ENCODE results near the gene CUL1. TPM values are rescaled to one million over a fixed set of nuclear protein-coding genes. Genes with fewer than 3 reads are reported as not detected.
A peak's percentile ranks its signal among the peaks of the same experiment; 100 is the strongest.

The CUL1 gene
- total RNA-seq, 8 experiments from 2014 or later: 25.1 to 53.0 (median 36.9) TPM

GRCh38 chr7:148754912-148755311 is 56.2 kb downstream of the CUL1 start:
- H3K4me1 ChIP-seq (replicated peaks in 1 of 2): no peaks in the 10 kb centered on the region

GRCh38 chr7:148761499-148762278 is 63.0 kb downstream of the CUL1 start:
- in situ Hi-C loops (cut with MboI; ENCODE audit: low pct_unique_long_range_greater_than_20kb in 2 of 9, low sequenced_read_pairs in 9 of 9, unreplicated experiment in 9 of 9): no loop called here
- H3K4me1 ChIP-seq (replicated peaks in 1 of 2): no peaks in the 10 kb centered on the region
- H3K4me3 ChIP-seq: no peak overlapping the region
- ATAC-seq (replicated peaks in 6 of 8): no peak
- WGBS, 10 experiments: 83 to 100% (median 95%) methylated on average over 1 to 7 of the region's 12 CpGs; no CpG with 5 or more reads in 1 of the 10 experiments
- no peak overlapping the region for H3K27ac ChIP-seq

More at GRCh38 chr7:148754912-148755311, 56.2 kb downstream of the CUL1 start:
- ATAC-seq (replicated peaks in 6 of 8): no peak
- in situ Hi-C loops (cut with MboI; ENCODE audit: low pct_unique_long_range_greater_than_20kb in 2 of 9, low sequenced_read_pairs in 9 of 9, unreplicated experiment in 9 of 9): no loop called here
- no peak overlapping the region for H3K27ac ChIP-seq
- 63 to 100% (median 100%) methylated on average over 1 to 6 of the region's 6 CpGs; no CpG with 5 or more reads in 2 of the 10 experiments for WGBS, 10 experiments
- H3K4me3 ChIP-seq: no peak overlapping the region

- H3K4me1 ChIP-seq (replicated peaks in 1 of 2): no peaks in the 10 kb centered on the region
- no peak overlapping the region for H3K4me3 ChIP-seq
- no peak for ATAC-seq (replicated peaks in 6 of 8)
- no peak overlapping the region for H3K27ac ChIP-seq
- in situ Hi-C loops (cut with MboI; ENCODE audit: low pct_unique_long_range_greater_than_20kb in 2 of 9, low sequenced_read_pairs in 9 of 9, unreplicated experiment in 9 of 9): no loop called here
Observed at GRCh38 chr7:148763622-148764021, 64.9 kb downstream of the CUL1 start.

- no peak overlapping the region for H3K27ac ChIP-seq
- H3K4me1 ChIP-seq (replicated peaks in 1 of 2): peaks cover 0 to 12% of the 10 kb centered on the region in 2 donors
- ATAC-seq (replicated peaks in 6 of 8): no peak
- H3K4me3 ChIP-seq: no peak overlapping the region
- in situ Hi-C loops (cut with MboI; ENCODE audit: low pct_unique_long_range_greater_than_20kb in 2 of 9, low sequenced_read_pairs in 9 of 9, unreplicated experiment in 9 of 9): no loop called here
- 79 to 93% (median 88%) methylated on average over 2 to 6 of the region's 6 CpGs; no CpG with 5 or more reads in 1 of the 10 experiments for WGBS, 10 experiments
Observed at GRCh38 chr7:148770004-148770403, 71.3 kb downstream of the CUL1 start.

- Histone ChIP-seq H3K4me1 (replicated peaks in 1 of 2) (peaks cover 0 to 12% of the 10 kb centered on the region in 2 donors), H3K4me3 (no peak overlapping the region), H3K27ac (peak overlapping the region in 1 of 2 donors; percentile 62)
- 13 to 100% (median 63%) methylated on average over 1 to 5 of the region's 8 CpGs for WGBS, 10 experiments
- in situ Hi-C loops (cut with MboI; ENCODE audit: low pct_unique_long_range_greater_than_20kb in 2 of 9, low sequenced_read_pairs in 9 of 9, unreplicated experiment in 9 of 9): no loop called here
- ATAC-seq (replicated peaks in 6 of 8): peak in 7 of 8 experiments; percentile 98 to 99 (median 99)
Observed at GRCh38 chr7:148772297-148773089, 73.8 kb downstream of the CUL1 start.

- Histone ChIP-seq H3K27ac (peak overlapping the region in 1 of 2 donors; percentile 21), H3K4me1 (replicated peaks in 1 of 2) (peaks cover 0 to 12% of the 10 kb centered on the region in 2 donors), H3K4me3 (no peak overlapping the region)
- in situ Hi-C loops (cut with MboI; ENCODE audit: low pct_unique_long_range_greater_than_20kb in 2 of 9, low sequenced_read_pairs in 9 of 9, unreplicated experiment in 9 of 9): no loop called here
- 32 to 92% (median 75%) methylated on average over 1 to 9 of the region's 10 CpGs; no CpG with 5 or more reads in 2 of the 10 experiments for WGBS, 10 experiments
- ATAC-seq (replicated peaks in 6 of 8): no peak
Observed at GRCh38 chr7:148773334-148773733, 74.6 kb downstream of the CUL1 start.

GRCh38 chr7:148774471-148774870 is 75.8 kb downstream of the CUL1 start:
- 86 to 100% (median 100%) methylated on average over 1 of the region's 1 CpG; no CpG with 5 or more reads in 6 of the 10 experiments for WGBS, 10 experiments
- Histone ChIP-seq H3K27ac (no peak overlapping the region), H3K4me1 (replicated peaks in 1 of 2) (peaks cover 0 to 12% of the 10 kb centered on the region in 2 donors), H3K4me3 (no peak overlapping the region)
- in situ Hi-C loops (cut with MboI; ENCODE audit: low pct_unique_long_range_greater_than_20kb in 2 of 9, low sequenced_read_pairs in 9 of 9, unreplicated experiment in 9 of 9): no loop called here
- ATAC-seq (replicated peaks in 6 of 8): no peak

- Histone ChIP-seq H3K27ac (no peak overlapping the region), H3K4me3 (peak overlapping the region in 2 of 5 donors; percentile 24 to 30), H3K4me1 (replicated peaks in 1 of 2) (no peaks in the 10 kb centered on the region)
- in situ Hi-C loops (cut with MboI; ENCODE audit: low pct_unique_long_range_greater_than_20kb in 2 of 9, low sequenced_read_pairs in 9 of 9, unreplicated experiment in 9 of 9): no loop called here
- WGBS, 10 experiments: 60 to 100% (median 83%) methylated on average over 1 to 22 of the region's 44 CpGs; no CpG with 5 or more reads in 2 of the 10 experiments
- peak in 3 of 8 experiments; percentile 26 to 95 (median 93) for ATAC-seq (replicated peaks in 6 of 8)
Observed at GRCh38 chr7:148782757-148783456, 84.2 kb downstream of the CUL1 start.

GRCh38 chr7:148783801-148784527 is 85.3 kb downstream of the CUL1 start:
- 85 to 100% (median 94%) methylated on average over 3 to 15 of the region's 15 CpGs; no CpG with 5 or more reads in 1 of the 10 experiments for WGBS, 10 experiments
- no peak for ATAC-seq (replicated peaks in 6 of 8)
- H3K4me3 ChIP-seq: no peak overlapping the region
- H3K27ac ChIP-seq: no peak overlapping the region
- in situ Hi-C loops (cut with MboI; ENCODE audit: low pct_unique_long_range_greater_than_20kb in 2 of 9, low sequenced_read_pairs in 9 of 9, unreplicated experiment in 9 of 9): no loop called here
- no peaks in the 10 kb centered on the region for H3K4me1 ChIP-seq (replicated peaks in 1 of 2)

- H3K4me3 ChIP-seq: no peak overlapping the region
- H3K27ac ChIP-seq: no peak overlapping the region
- no peaks in the 10 kb centered on the region for H3K4me1 ChIP-seq (replicated peaks in 1 of 2)
- in situ Hi-C loops (cut with MboI; ENCODE audit: low pct_unique_long_range_greater_than_20kb in 2 of 9, low sequenced_read_pairs in 9 of 9, unreplicated experiment in 9 of 9): no loop called here
- 55 to 100% (median 96%) methylated on average over 1 to 8 of the region's 14 CpGs; no CpG with 5 or more reads in 2 of the 10 experiments for WGBS, 10 experiments
- no peak for ATAC-seq (replicated peaks in 6 of 8)
Observed at GRCh38 chr7:148787571-148788295, 89.0 kb downstream of the CUL1 start.

GRCh38 chr7:148789220-148789619 is 90.5 kb downstream of the CUL1 start:
- Histone ChIP-seq H3K27ac (no peak overlapping the region), H3K4me1 (replicated peaks in 1 of 2) (no peaks in the 10 kb centered on the region), H3K4me3 (no peak overlapping the region)
- WGBS, 10 experiments: 80 to 97% (median 87%) methylated on average over 1 to 7 of the region's 7 CpGs
- ATAC-seq (replicated peaks in 6 of 8): peak in 1 of 8 experiments; percentile 65
- in situ Hi-C loops (cut with MboI; ENCODE audit: low pct_unique_long_range_greater_than_20kb in 2 of 9, low sequenced_read_pairs in 9 of 9, unreplicated experiment in 9 of 9): no loop called here

Measured in motor neuron (in vitro differentiated cells).